WI38 (cell line): ENCODE measurements around the gene ING2.

Experiments
- H3K4me3 ChIP-seq: 2 replicates; pipeline ENCODE4 v1.5.1; 2011; ENCODE audit warnings: low read depth, mild to moderate bottlenecking, control low read depth, low read length
- TF ChIP-seq, protein P1 (sequence below): IDR thresholded peaks from 2 replicates; pipeline ENCODE4 v1.5.1; 2012; ENCODE audit warnings: low read depth, mild to moderate bottlenecking, control low read depth, low read length

The ING2 gene

DNA sequence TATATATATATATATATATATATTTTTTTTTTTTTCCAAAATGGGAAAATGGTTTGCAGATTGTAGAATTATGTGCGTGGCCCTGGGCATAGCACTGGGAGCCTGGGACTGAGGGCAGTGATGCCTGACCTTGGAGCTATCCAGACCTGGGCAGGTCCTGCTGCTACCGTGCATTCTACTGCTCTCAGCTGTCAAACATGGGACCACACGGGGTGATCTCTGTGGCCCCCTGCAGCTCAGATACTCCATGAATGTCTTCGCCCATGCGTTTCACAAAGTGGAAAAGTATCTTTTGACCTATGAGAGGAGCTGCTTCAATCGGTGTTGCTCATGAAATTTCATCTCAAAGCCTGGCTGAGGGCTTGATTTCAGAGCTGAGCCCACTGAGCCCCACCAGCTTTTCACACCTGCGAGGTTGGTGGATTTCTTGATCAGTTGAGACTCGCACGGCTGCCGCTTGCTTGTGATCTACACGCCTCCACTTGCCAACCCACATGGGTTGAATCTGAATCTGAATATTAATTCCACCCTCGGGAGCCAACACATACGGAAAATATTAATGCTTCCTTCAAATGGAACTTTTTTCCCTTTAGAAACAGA lies 35.7 kb downstream of the ING2 start:
- no peak overlapping the region for H3K4me3 ChIP-seq
- TF ChIP-seq, protein P1, sequence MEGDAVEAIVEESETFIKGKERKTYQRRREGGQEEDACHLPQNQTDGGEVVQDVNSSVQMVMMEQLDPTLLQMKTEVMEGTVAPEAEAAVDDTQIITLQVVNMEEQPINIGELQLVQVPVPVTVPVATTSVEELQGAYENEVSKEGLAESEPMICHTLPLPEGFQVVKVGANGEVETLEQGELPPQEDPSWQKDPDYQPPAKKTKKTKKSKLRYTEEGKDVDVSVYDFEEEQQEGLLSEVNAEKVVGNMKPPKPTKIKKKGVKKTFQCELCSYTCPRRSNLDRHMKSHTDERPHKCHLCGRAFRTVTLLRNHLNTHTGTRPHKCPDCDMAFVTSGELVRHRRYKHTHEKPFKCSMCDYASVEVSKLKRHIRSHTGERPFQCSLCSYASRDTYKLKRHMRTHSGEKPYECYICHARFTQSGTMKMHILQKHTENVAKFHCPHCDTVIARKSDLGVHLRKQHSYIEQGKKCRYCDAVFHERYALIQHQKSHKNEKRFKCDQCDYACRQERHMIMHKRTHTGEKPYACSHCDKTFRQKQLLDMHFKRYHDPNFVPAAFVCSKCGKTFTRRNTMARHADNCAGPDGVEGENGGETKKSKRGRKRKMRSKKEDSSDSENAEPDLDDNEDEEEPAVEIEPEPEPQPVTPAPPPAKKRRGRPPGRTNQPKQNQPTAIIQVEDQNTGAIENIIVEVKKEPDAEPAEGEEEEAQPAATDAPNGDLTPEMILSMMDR, result no peak

DNA sequence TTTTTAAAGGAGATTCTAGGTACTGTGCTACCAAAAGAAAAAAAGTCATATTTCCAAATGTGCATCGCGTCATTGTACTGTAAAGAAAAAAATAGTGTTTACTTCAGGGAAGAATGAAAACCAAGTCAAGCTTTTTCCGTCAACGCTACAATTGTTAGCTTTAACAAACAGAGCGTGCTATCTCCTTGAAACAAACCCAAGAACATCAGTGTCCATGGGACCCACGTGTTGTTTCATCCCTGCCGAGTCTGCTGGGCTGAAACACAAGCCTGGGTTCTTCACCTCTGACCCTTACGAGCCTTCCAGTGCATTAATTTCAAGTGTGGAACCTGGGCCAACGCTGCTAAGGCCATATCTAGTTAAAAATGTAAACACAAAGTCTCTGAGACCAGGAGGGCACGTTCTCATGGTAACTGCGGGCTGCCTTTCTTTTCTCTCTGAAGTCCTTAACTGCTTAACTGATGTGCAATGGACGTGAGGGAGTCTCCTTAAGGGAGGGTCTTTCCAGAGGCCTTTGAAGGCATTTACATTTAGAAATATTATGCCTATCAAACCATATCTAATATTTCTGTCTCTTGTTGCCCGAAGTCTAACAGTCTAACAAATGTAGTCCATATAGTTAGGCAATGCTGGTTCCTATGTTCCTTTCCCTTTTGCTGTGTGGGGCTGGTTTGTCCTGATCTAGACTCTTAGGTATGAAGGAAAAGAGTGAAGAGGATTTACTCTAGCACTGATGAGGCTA lies 36.3 kb downstream of the ING2 start:
- no peak overlapping the region for H3K4me3 ChIP-seq
- TF ChIP-seq, protein P1, result no peak

DNA sequence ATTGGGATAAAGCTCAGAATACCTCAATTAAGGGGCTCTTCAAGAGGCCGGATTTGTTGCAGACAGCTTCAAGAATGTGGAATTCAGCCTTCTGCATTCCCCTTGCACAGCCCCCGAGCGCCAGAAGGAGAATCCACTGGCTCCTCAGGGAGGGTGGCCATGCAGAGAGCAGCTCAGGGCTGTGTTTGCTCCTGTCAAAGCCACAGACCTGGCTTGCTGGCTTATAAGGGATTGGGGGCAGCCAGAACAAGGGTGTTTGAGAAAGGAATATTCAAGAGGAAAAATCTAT lies 36.8 kb downstream of the ING2 start:
- TF ChIP-seq, protein P1, result no peak
- H3K4me3 ChIP-seq, result no peak overlapping the region

DNA sequence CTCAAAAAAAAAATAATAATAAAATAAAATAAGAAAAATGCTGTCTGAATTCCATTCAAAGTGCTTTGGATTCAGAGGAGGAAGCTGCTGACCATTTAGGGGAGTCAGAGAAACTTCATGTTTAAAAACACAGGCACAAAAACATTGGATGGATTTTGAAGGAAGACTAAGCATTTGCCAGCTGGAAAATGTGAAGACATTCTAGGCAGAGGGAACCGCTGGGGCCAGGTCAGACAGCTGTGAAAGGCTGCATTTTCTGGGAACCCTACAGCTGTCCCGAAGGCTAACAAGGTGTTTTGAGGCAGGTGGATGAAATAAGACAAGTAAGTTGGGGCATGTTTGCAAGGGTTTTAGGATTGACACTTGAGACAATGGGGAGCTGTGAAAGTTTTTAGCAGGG lies 38.6 kb downstream of the ING2 start:
- H3K4me3 ChIP-seq, result no peak overlapping the region
- TF ChIP-seq, protein P1, result no peak

DNA sequence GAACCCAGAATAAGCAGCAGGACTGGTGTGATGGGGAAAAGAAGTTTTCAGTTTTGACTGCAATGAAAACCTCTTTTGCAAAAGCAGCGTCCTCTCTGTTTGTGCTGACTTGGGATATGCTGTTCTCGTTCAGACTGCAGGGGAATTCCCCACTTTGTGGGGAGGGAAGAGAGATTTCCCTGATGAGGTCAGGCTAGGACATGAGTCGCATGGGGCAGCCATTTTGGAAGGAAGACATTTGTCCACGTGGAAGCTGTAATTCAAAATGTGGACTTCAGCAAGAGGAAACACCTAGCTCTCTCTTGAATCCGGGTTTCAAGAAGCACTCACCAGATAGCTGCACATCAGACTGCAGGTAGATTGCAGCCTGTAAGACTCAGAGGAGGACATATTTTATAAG lies 39.3 kb downstream of the ING2 start:
- TF ChIP-seq, protein P1, result no peak
- no peak overlapping the region for H3K4me3 ChIP-seq

DNA sequence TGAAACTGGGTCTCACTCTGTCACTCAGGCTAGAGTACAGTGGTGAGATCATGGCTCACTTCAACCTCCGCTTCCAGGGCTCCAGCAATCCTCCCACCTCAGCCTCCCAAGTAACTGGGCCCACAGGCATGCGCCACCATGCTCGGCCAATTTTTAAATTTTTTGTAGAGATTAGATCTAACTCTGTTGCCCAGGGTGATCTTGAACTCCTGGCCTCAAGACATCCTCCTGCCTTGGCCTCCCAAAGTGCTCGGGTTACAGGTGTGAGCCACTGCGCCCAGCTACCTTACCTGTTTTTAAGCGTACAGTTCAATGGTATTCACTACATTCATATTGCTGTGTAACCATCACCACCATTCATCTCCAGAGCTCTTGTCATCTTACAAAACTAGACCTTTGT lies 41.5 kb downstream of the ING2 start:
- TF ChIP-seq, protein P1, result no peak
- H3K4me3 ChIP-seq, result no peak overlapping the region

DNA sequence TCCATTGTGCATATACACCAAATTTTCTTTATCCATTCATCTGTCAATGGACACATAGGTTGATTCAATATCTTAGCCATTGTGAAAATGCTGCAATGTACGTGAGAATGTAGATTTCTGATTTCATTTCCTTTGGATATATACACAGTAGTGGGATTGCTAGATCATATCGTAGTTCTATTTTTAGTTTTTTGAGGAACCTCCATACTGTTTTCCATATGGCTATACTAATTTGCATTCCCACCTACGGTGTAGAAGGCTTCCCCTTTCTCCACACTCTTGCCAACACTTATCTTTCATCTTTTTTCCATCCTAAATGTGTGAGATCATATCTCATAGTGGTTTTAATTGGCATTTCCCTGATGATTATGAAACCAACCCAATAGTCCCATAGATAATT lies 43.4 kb downstream of the ING2 start:
- TF ChIP-seq, protein P1, result no peak
- no peak overlapping the region for H3K4me3 ChIP-seq
